Neural crest cell (in vitro differentiated cells): ENCODE data around the gene BAAT. TPM values are rescaled to one million over a fixed set of nuclear protein-coding genes. Genes with fewer than 3 reads are reported as not detected.
"Not testable (repeated sequence)": the region's sequence is repeated elsewhere in the genome, so short reads cannot be mapped to it uniquely, and the experiment has no call there.

Experiments
- DNase-seq: peaks from one replicate; pipeline ENCODE4 v3.0.0; 2021; ENCODE audit warnings: low read depth, mixed read lengths, low spot score
- H3K27ac Mint-ChIP-seq: one replicate; pipeline ENCODE4 v1.8.0; 2021; ENCODE audit warnings: mild to moderate bottlenecking, mixed read lengths; ENCODE audit not compliant: unreplicated experiment
- H3K27me3 Mint-ChIP-seq: 2 replicates; pipeline ENCODE4 v1.8.0; 2021; ENCODE audit warnings: low read depth, mild to moderate bottlenecking, mixed read lengths
- H3K36me3 Mint-ChIP-seq: 2 replicates; pipeline ENCODE4 v1.8.0; 2021; ENCODE audit warnings: low read depth, mild to moderate bottlenecking, mixed read lengths
- H3K4me1 Mint-ChIP-seq: 2 replicates; pipeline ENCODE4 v1.8.0; 2021; ENCODE audit warnings: mixed read lengths
- H3K4me3 Mint-ChIP-seq: one replicate; pipeline ENCODE4 v1.8.0; 2021; ENCODE audit warnings: mild to moderate bottlenecking, mixed read lengths
- H3K9me3 Mint-ChIP-seq: 2 replicates; pipeline ENCODE4 v1.8.0; 2021; ENCODE audit warnings: mixed read lengths
- CTCF ChIP-seq: fragments of 200-600 bp; sonication (generic); conservative IDR thresholded peaks from 2 replicates; pipeline ENCODE4 v1.5.0; 2021; ENCODE audit warnings: antibody characterized with exemption, mild to moderate bottlenecking
- total RNA-seq: library from RNA; stranded (reverse); gene quantifications from 2 replicates; pipeline ENCODE4 v1.2.1, GENCODE V29; 2021

The BAAT gene
- total RNA-seq, 1 donor from 2014 or later, result 0.30 TPM

DNA sequence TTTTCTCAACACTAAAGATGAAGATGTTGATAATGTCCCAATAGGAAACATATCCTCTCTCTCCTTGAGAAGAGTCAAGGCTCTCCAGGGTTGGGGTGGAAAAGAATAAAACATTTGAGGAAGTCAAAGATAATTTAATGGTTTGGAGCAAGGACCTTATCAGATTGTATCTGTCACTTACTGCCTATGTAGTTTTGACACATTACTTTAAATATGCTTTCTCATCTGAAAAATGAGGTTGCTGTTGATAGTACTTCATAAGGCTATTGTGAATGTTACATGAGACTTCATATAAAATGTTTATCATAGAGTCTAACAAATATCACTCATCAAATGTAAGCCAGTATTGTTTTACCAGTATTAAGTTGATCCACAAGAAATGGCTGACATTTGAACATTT lies 48.7 kb downstream of the BAAT start:
- Mint-ChIP-seq H3K27me3 (no peaks in the 10 kb centered on the region), H3K27ac (no peak overlapping the region), H3K36me3 (no peaks in the 10 kb centered on the region), H3K4me3 (no peak overlapping the region), H3K9me3 (no peaks in the 10 kb centered on the region), H3K4me1 (no peaks in the 10 kb centered on the region)
- TF ChIP-seq CTCF, result no peak
- no peak for DNase-seq

DNA sequence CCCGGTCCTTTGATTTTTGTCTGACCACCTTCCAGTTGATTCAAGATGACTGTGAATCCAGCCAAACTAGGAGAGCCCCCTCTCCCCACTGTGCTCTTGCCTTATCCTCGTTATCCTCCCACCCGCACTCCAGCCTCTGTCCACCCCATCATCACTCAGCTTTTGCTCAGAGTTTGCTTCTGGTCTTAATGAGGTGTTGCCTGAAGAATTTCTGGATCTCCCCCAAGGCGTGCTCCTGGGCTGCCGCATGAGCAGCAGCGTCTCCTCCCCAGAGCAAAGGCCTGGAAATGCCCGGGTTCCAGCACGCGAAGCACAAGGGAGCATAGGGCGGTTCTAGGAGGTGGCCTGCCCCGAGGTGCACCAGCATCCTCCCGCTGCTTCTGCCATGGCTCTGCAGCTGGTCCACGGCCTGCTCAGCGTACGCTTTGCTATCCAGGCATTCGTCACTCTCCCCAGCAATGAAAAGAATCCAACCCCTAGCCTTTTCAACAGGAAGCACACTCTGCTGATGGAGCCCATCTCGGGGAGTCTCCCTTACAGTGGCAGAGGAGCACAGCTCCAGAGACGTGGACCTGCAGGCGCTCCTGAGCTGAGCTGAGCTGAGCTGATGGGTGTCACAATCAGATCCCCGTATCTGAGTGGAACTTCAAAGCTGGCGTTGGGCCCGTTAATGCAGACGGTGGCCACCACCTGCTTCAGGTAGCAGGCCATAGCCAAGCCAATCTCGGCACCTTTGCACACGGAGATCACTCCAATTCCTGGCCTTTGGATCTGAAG lies 50.7 kb downstream of the BAAT start:
- peak overlapping the region; percentile 19 for H3K27ac Mint-ChIP-seq
- no peak overlapping the region for H3K4me3 Mint-ChIP-seq
- no peaks in the 10 kb centered on the region for H3K9me3 Mint-ChIP-seq
- no peaks in the 10 kb centered on the region for H3K36me3 Mint-ChIP-seq
- no peak for DNase-seq
- H3K27me3 Mint-ChIP-seq, result no peaks in the 10 kb centered on the region
- H3K4me1 Mint-ChIP-seq, result no peaks in the 10 kb centered on the region
- no peak for TF ChIP-seq CTCF

DNA sequence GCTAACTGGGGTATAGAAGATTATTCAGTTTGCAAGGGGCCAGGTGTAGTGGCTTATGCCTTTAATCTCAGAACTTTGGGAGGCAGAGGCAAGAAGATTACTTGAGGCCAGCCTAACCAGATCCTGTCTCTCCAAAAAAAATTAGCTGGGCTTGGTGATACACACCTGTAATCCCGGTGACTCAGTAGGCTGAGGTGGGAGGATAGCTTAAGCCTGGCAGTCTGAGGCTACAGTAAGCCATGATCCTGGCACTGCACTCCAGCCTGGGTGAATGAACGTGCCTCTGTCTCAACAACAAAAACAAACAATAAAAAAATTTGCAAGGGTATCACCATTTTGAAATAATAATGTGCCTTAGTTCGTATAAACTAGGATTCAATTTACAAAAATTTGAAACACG lies 51.3 kb downstream of the BAAT start:
- H3K27ac Mint-ChIP-seq, result no peak overlapping the region
- no peak for TF ChIP-seq CTCF
- H3K4me3 Mint-ChIP-seq, result no peak overlapping the region
- no peaks in the 10 kb centered on the region for H3K27me3 Mint-ChIP-seq
- no peaks in the 10 kb centered on the region for H3K36me3 Mint-ChIP-seq
- no peaks in the 10 kb centered on the region for H3K9me3 Mint-ChIP-seq
- no peaks in the 10 kb centered on the region for H3K4me1 Mint-ChIP-seq
- DNase-seq, result no peak

GRCh38 chr9:101332362-101332761 lies 52.4 kb downstream of the BAAT start:
- H3K9me3 Mint-ChIP-seq, result peaks cover 1% of the 10 kb centered on the region
- H3K27ac Mint-ChIP-seq, result no peak overlapping the region
- no peak for DNase-seq
- no peak overlapping the region for H3K4me3 Mint-ChIP-seq
- no peaks in the 10 kb centered on the region for H3K27me3 Mint-ChIP-seq
- no peaks in the 10 kb centered on the region for H3K4me1 Mint-ChIP-seq
- no peak for TF ChIP-seq CTCF
- no peaks in the 10 kb centered on the region for H3K36me3 Mint-ChIP-seq

- DNase-seq, H3K4me1 Mint-ChIP-seq, H3K36me3 Mint-ChIP-seq, H3K4me3 Mint-ChIP-seq, H3K27me3 Mint-ChIP-seq, H3K9me3 Mint-ChIP-seq, H3K27ac Mint-ChIP-seq: not testable (repeated sequence)
Observed at GRCh38 chr9:101327422-101327909, 57.3 kb downstream of the BAAT start.

GRCh38 chr9:101326501-101326900 lies 58.3 kb downstream of the BAAT start:
- H3K4me1 Mint-ChIP-seq, result no peaks in the 10 kb centered on the region
- TF ChIP-seq CTCF, result no peak
- H3K4me3 Mint-ChIP-seq, result no peak overlapping the region
- peaks cover 3% of the 10 kb centered on the region for H3K9me3 Mint-ChIP-seq
- H3K36me3 Mint-ChIP-seq, result no peaks in the 10 kb centered on the region
- no peak overlapping the region for H3K27ac Mint-ChIP-seq
- DNase-seq, result no peak
- no peaks in the 10 kb centered on the region for H3K27me3 Mint-ChIP-seq
